ENCODE results near the gene CASP6.

CASP6 gene

DNA sequence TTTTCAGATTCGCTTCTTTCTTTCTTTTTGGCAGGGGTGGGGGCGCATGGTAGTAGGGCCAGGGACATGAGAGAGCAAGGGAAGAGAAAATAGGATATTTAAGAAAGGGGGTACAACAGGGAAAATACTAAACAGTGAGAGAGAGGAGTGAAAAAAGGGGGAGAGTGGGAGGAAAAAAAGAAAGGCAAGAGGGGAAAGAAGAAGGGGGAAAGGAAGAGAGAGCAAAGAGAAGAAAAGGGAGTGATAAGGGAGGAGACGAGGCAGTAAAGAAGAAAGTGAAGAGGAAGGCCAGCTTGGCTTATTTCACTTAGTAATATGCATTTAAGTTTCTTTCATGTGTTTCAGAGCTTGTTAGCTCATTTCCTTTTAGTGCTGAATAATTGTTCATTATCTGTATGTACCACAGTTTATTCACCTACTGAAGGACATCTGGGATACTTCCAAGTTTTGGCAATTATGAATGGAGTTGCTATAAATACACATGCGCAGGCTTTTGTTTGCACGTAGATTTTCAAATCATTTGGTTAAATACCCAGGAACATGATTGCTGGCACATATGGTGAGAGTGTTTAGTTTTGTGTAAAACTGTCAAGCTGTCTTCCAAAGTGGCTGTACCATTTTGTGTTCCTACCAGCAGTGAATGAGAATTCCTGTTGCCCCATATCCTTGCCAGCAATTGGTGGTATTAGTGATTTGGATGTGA, 37.3 kb downstream of the CASP6 start:
- DNase-seq = peak; percentile 58

- no peak for DNase-seq
Measured at GRCh38 chr4:109662771-109663170, 40.5 kb downstream of the CASP6 start.

- DNase-seq = no peak
Measured at GRCh38 chr4:109662116-109662515, 41.1 kb downstream of the CASP6 start.

DNA sequence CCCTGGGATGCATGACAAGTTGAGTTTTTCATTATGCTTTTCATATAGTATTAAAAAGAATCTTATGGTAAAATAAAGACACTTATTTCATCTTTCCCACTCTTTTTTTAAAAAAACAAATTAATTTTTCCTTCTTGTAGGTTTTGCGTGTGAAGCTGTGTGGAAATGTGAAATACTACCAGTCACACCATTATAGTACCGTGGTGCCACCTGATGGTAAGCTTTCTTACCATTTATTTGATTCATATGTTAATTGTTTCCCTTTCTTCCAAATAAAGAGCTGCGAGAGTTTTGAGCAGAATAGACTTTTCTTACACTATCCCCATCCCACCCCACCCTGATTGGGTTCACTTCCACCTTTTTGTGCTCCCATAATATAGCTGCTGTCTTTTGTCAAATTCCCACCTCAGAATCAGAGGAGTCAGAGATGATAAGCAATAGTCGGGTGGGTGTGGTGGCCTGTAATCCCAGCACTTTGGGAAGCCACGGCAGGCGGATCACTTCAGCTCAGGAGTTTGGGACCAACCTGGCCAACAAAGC, 44.3 kb downstream of the CASP6 start:
- DNase-seq = no peak

- no peak for DNase-seq
Measured at GRCh38 chr4:109657854-109658418, 45.3 kb downstream of the CASP6 start.

DNA sequence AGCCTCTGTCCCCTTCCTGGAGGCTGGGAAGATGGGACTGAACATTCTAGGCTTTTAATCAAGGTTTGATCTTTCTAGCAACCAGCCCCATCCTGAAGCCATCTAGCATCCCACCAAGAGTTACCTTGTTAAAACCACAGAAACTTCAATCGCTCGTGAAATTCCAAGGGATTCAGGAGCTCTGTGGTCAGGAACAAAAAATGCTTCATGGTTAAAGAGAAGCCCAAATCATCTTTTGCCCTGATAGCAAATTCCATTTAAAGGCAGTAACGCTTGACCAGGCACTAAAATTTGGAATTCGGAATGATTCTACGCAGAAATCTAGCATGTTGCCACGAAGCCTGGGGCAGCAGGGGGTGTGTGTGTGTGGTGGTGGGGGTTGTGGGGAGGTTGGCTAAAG, 47.8 kb downstream of the CASP6 start:
- no peak for DNase-seq

- DNase-seq = no peak
Measured at GRCh38 chr4:109649872-109650271, 53.4 kb downstream of the CASP6 start.

- no peak for DNase-seq
Measured at GRCh38 chr4:109648997-109649575, 54.2 kb downstream of the CASP6 start.

DNA sequence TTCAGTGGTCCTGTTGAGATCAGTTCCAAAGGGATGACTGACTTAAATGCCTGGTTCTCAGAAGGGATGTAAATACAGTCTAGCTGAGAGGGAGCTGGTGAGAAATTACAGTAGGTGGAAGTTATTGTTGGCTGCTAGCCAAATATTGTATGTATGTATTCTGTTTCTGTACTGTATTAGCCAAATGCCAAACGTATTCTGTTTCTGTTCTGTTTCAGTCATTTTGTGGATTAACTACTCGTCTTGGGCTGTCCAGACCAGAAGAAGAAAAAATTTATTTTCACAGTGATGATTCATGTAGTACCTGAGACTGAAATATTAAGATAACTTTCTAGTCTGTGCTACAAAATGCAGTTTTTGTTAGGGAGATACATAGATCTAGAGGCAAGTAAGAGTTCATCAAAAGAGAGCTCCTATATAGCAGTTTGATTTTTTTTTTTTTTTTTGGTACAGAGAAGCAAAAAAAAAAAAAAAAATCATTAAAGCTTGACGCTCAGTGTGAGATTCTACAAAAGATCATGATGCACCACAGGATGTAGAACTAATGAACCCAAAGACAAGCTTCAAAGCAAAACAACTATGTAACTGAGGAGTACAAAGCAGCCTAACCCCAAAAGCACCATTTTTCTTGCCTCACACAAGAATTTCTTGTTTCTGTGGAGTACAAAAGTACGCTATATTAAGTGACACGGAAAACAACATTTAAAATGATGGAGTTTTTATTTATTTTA, 54.8 kb downstream of the CASP6 start:
- no peak for DNase-seq

DNA sequence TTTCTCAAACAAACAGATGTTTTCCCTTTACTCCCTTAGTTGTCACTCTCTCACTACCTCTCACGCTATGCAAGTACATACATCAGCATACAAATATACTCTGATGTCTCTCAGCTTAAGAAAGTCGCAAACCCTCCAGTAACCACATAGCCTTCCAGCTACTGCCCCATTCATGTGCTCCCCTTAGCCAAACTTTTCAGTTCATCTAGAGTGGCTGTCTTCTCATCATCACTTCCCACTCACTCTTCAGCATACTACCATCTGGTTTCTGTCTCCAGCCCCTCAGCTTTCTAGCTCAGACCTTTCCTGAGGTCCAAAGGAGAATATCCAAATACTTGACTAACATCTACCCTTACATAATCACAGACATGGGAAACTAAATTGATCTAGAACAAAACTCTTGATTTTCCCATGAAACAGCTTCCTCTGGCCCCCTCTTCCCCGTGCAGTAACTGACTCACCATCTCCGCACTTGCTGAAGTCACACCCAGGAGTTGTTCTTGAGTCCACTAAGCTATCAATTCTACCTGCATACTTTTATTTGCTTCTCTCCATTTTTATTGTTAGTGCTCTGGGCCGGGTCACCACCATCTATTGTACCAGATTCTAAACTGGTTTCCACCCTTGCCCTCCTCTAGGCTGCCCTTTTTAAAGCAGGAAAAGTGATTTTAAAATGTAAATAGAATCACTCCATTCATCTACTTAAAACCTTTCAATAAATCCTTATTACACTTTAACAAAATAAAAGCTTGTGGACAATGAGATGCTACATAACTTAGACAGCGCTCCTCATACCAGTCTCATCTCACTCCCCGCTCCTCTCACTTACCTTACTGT, 57.2 kb downstream of the CASP6 start:
- DNase-seq = no peak

- DNase-seq = no peak
Measured at GRCh38 chr4:109640644-109641043, 62.6 kb downstream of the CASP6 start.

Measured in NCI-H2081 treated with DMSO at 0.1 percent for 48 hours (cell line).